ENCODE measurements around the gene NRL. TPM values are rescaled to one million over a fixed set of nuclear protein-coding genes. Genes with fewer than 3 reads are reported as not detected.
A peak's percentile ranks its signal among the peaks of the same experiment; 100 is the strongest.

Gene NRL
- polyA plus RNA-seq, 2 of the 4 experiments (the other 2 are of a cell fraction): 0.93 to 0.97 TPM

- no peak for TF ChIP-seq REST (IDR thresholded peaks at IDR 0.05)
- TF ChIP-seq TP53 (CRISPR knock-in tag; IDR thresholded peaks at IDR 0.05): no peak
- TF ChIP-seq EP300 (IDR thresholded peaks at IDR 0.05): no peak
- no peak for TF ChIP-seq POLR2AphosphoS2 (conservative IDR thresholded peaks at IDR 0.05; ENCODE audit: low read length)
- no peak for TF ChIP-seq GATA3 (IDR thresholded peaks at IDR 0.05; ENCODE audit: borderline replicate concordance)
- TF ChIP-seq RARB (CRISPR knock-in tag; IDR thresholded peaks at IDR 0.05): no peak
Observed at GRCh38 chr14:24092505-24093206, 22.1 kb downstream of the NRL start (continued).

GRCh38 chr14:24092110-24092504 lies 22.6 kb downstream of the NRL start:
- H3K9me3 ChIP-seq: no peaks in the 10 kb centered on the region
- FAIRE-seq (no peak), ATAC-seq (no peak), DNase-seq (ENCODE audit: low read depth in 1 of 2, low spot score in 1 of 2) (no peak)
- no peak overlapping the region for H3K4me2 ChIP-seq
- peaks cover 18% of the 10 kb centered on the region for H3K4me1 ChIP-seq
- peak overlapping the region in 1 of 2 experiments; percentile 100; a peak in 4 of 6 replicates for H3K27ac ChIP-seq
- no peak overlapping the region for H3K4me3 ChIP-seq
- ChIA-PET POLR2A (interaction anchor here (0.7 to 3.7 kb wide), 2 partner anchors 16 to 133 kb away, joined by 3 to 38 read pairs; no protein-coding TSS in a partner anchor), CTCF (interaction anchor here (0.6 to 12.6 kb wide), 10 partner anchors 11 to 88 kb away, joined by 3 to 405 read pairs (median 22); partner anchors contain the start of genes CARMIL3 and IRF9)
- TF ChIP-seq TP53 (CRISPR knock-in tag; IDR thresholded peaks at IDR 0.05): no peak

GRCh38 chr14:24089890-24090289 lies 24.9 kb downstream of the NRL start:
- POLR2A ChIA-PET: interaction anchor here (1.8 kb wide), 2 partner anchors 9 to 31 kb away, joined by 4 to 11 read pairs; no protein-coding TSS in a partner anchor
- Histone ChIP-seq H3K4me1 (peaks cover 9% of the 10 kb centered on the region), H3K9me3 (no peaks in the 10 kb centered on the region), H3K4me3 (no peak overlapping the region), H3K4me2 (no peak overlapping the region), H3K27ac (no peak overlapping the region)
- DNase-seq (ENCODE audit: low read depth in 1 of 2, low spot score in 1 of 2): no peak
- 67% methylated on average over 4 of the region's 6 CpGs for WGBS (ENCODE audit: missing lambda C conversion rate)
- FAIRE-seq: no peak
- ATAC-seq: no peak
- TF ChIP-seq HMGXB4 (CRISPR knock-in tag; IDR thresholded peaks at IDR 0.05; ENCODE audit: borderline replicate concordance) (no peak), HOXB5 (CRISPR knock-in tag; IDR thresholded peaks at IDR 0.05) (no peak), PHF8 (IDR thresholded peaks at IDR 0.05; ENCODE audit: borderline replicate concordance, low read depth) (no peak), HOXA7 (CRISPR knock-in tag; IDR thresholded peaks at IDR 0.05) (no peak), BHLHE40 (IDR thresholded peaks at IDR 0.05; ENCODE audit: low read depth, low read length) (no peak), USF2 (IDR thresholded peaks at IDR 0.05) (no peak), HDAC2 (IDR thresholded peaks at IDR 0.05) (no peak), MAX (IDR thresholded peaks at IDR 0.05) (no peak), FOSB (CRISPR knock-in tag; IDR thresholded peaks at IDR 0.05) (no peak), ESRRA (IDR thresholded peaks at IDR 0.05; ENCODE audit: borderline replicate concordance, low read length) (no peak), POLR2AphosphoS2 (conservative IDR thresholded peaks at IDR 0.05; ENCODE audit: low read length) (no peak), RCOR1 (IDR thresholded peaks at IDR 0.05; ENCODE audit: low read depth, low read length) (no peak), KDM5A (IDR thresholded peaks at IDR 0.05) (no peak), ZFP36 (IDR thresholded peaks at IDR 0.05; ENCODE audit: borderline replicate concordance, partially characterized antibody) (no peak), RNF2 (IDR thresholded peaks at IDR 0.05; ENCODE audit: borderline replicate concordance, low read depth) (no peak), CEBPB (IDR thresholded peaks at IDR 0.05) (no peak), SMC3 (IDR thresholded peaks at IDR 0.05) (no peak)
- CTCF ChIA-PET: interaction anchor here (0.6 to 12.6 kb wide), 19 partner anchors 9 to 115 kb away, joined by 3 to 405 read pairs (median 11); partner anchors contain the start of genes IRF9 and PSME1
